ENCODE results near the gene TRMT6.

- TF ChIP-seq POLR2AphosphoS5 (IDR thresholded peaks at IDR 0.05) (no peak), EP300 (IDR thresholded peaks at IDR 0.05) (no peak), CTCF (IDR thresholded peaks at IDR 0.05) (no peak)
Measured at GRCh38 chr20:5931411-5931810, 18.9 kb downstream of the TRMT6 start.
